Transverse colon (tissue), 4 donors: ENCODE results near the gene TRIM13. TPM values are rescaled to one million over a fixed set of nuclear protein-coding genes. Genes with fewer than 3 reads are reported as not detected.

Experiments
- DNase-seq: peaks from one replicate; pipeline ENCODE4 v3.0.0-alpha.2; 2019
- H3K27ac ChIP-seq, 4 donors: fragments of 200-600 bp; sonication (generic); 2 replicates each; pipeline ENCODE4 v1.5.1; 2016 to 2018; ENCODE audit warnings: inconsistent platforms in 4 of 4
- H3K27me3 ChIP-seq: fragments of 200-600 bp; sonication (generic); 2 replicates; pipeline ENCODE4 v1.5.1; 2017; ENCODE audit warnings: inconsistent platforms
- H3K36me3 ChIP-seq, 4 donors: fragments of 200-600 bp; sonication (generic); 2 replicates each; pipeline ENCODE4 v1.5.1; 2017 to 2019; ENCODE audit warnings: inconsistent platforms in 4 of 4
- H3K4me1 ChIP-seq, 4 donors: fragments of 200-600 bp; sonication (generic); 2 replicates each; pipeline ENCODE4 v1.5.1; 2017 to 2020; ENCODE audit warnings: inconsistent platforms in 4 of 4
- H3K4me3 ChIP-seq, 4 donors: fragments of 200-600 bp; sonication (generic); 1 replicate in 1 of 4; 2 replicates in 3 of 4; pipeline versions ENCODE4 v1.5.1 to v1.6.1; 2017 to 2019; ENCODE audit warnings: inconsistent platforms in 4 of 4
- H3K9me3 ChIP-seq, 2 donors: fragments of 200-600 bp; sonication (generic); 2 replicates each; pipeline ENCODE4 v1.5.1; 2017 to 2019; ENCODE audit warnings: inconsistent platforms in 2 of 2
- EP300 ChIP-seq: sonication (generic); formaldehyde crosslinking; IDR thresholded peaks from one replicate; pipeline ENCODE4 v1.6.1; 2017; ENCODE audit warnings: antibody characterized with exemption, low read depth
- POLR2A ChIP-seq: fragments of 450-650 bp; IDR thresholded peaks from one replicate; pipeline ENCODE4 v1.6.1; 2016; ENCODE audit warnings: antibody characterized with exemption, mild to moderate bottlenecking, moderate library complexity
- POLR2AphosphoS5 ChIP-seq, 3 donors: sonication (generic); formaldehyde crosslinking; IDR thresholded peaks; one replicate each; pipeline ENCODE4 v1.6.1; 2016; ENCODE audit warnings: antibody characterized with exemption in 3 of 3
- WGBS, 2 donors: methylation state at CpG; one replicate each; pipeline ENCODE4 v1.1.5; 2018; ENCODE audit warnings: low coverage in 1 of 2; 5-methylcytosine and 5-hydroxymethylcytosine counted together
- in situ Hi-C, 4 donors: fragments of 200-750 bp; cut with MboI; loops; one replicate each; pipeline versions ENCODE4 v1.15.0 to v1.15.1; 2017; ENCODE audit warnings: low sequenced_read_pairs in 3 of 4, low pct_ligation_motif_present in 1 of 4, low pct_unique_long_range_greater_than_20kb in 1 of 4
- intact Hi-C: fragments of 100-400 bp; cut with DNase I; formaldehyde crosslinking; loops from one replicate; pipeline ENCODE4 v1.15.1; 2023; ENCODE audit warnings: low total_unique reads
- total RNA-seq, 4 donors: library from RNA; depleted of rRNA; stranded (reverse); fragments of >200 nt; gene quantifications; one replicate each; pipeline ENCODE4 v1.1.0, GENCODE V29; 2016
- TF ChIP-seq, protein P1 (sequence below), 5 experiments: fragments of 200-600 bp in 3 of 5; fragments of 450-650 bp in 2 of 5; sonication (generic) in 3 of 5; IDR thresholded peaks; 1 replicate in 2 of 5; 2 replicates in 3 of 5; pipeline ENCODE4 v1.5.1; 2016 to 2017; ENCODE audit warnings: antibody characterized with exemption in 5 of 5, inconsistent platforms in 3 of 5, mild to moderate bottlenecking in 2 of 5, moderate library complexity in 1 of 5

Gene TRIM13
- total RNA-seq, 4 donors from 2014 or later: 5.6 to 30.6 (median 15.0) TPM

DNA sequence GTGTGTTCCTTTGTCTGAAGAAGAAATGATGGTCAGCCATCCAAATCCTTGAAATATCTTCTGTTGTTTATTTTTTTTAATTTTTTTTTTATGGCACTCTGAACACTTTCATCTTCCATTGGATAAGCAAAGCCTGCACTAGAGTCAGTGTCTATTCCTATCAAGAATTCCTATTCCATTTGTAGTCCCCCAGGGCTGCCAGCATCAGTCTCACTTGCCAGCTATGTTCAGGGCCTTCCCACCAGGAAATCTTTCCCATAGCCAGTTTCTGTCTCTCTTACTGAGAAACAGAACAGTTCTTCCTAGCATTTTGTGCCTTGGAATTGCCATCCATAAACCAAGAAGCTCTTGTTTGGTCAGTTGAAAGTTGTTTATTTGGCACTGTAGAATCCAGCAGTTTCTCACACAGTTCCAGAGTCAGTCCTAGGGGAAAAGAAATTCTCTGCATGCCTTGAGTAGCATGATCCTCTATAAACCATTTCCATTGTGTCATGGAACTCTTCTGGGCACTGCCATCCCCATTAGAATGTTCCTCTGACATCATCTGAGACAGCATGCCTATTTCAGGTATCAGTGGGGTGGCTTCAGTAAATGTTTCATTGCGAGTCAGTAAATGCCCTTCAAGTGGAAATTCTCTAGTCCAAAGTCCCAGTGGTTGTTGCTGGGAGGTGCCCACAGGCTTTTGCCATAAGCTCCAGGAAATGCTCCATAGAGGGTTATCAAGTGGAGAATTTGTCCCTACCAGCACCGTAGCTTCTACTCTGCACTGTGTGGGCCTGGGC is 42.0 kb upstream of the TRIM13 start:
- in situ Hi-C loops: loop anchor here in 1 of 4 donors (25.0 kb wide), 2 partner anchors 857 to 1107 kb away; no protein-coding TSS in a partner anchor
- Histone ChIP-seq H3K9me3 (no peaks in the 10 kb centered on the region), H3K36me3 (no peaks in the 10 kb centered on the region), H3K4me3 (no peak overlapping the region), H3K4me1 (peaks cover 5 to 27% (median 13%) of the 10 kb centered on the region in 4 donors), H3K27ac (peak overlapping the region; percentile 63 to 79 (median 69)), H3K27me3 (no peaks in the 10 kb centered on the region)
- intact Hi-C loops: no loop called here
- WGBS, 2 donors: 43% methylated on average over 2 of the region's 2 CpGs; no CpG with 5 or more reads in 1 of the 2 donors
- peak; percentile 47 for DNase-seq
- TF ChIP-seq POLR2A: no peak
- peak in 2 of 3 donors; percentile 9 to 52 for TF ChIP-seq POLR2AphosphoS5 (IDR thresholded peaks at IDR 0.05)
- TF ChIP-seq, protein P1, sequence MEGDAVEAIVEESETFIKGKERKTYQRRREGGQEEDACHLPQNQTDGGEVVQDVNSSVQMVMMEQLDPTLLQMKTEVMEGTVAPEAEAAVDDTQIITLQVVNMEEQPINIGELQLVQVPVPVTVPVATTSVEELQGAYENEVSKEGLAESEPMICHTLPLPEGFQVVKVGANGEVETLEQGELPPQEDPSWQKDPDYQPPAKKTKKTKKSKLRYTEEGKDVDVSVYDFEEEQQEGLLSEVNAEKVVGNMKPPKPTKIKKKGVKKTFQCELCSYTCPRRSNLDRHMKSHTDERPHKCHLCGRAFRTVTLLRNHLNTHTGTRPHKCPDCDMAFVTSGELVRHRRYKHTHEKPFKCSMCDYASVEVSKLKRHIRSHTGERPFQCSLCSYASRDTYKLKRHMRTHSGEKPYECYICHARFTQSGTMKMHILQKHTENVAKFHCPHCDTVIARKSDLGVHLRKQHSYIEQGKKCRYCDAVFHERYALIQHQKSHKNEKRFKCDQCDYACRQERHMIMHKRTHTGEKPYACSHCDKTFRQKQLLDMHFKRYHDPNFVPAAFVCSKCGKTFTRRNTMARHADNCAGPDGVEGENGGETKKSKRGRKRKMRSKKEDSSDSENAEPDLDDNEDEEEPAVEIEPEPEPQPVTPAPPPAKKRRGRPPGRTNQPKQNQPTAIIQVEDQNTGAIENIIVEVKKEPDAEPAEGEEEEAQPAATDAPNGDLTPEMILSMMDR (IDR thresholded peaks at IDR 0.05): peak in 2 of 5 experiments; percentile 32 to 50
- TF ChIP-seq EP300: no peak

DNA sequence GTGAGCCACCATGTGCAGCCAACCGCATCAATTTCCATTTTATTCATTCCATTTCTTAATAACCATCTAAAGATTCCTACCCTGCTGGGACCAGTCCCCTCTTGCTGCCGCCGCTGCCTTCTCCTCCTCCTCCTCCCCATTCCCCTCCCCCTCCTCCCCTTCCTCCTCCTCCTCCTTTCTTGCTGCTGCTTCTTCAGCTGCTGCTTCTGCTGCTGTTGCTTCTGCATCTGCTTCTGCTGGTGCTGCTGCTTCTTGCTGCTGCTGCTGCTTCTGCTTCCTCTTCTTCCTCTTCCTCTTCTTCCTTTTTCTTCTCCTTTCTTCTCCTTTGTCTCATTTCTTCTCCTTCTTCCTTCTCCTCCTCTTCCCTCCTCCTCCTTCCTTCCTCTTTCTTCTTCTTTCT is 40.7 kb upstream of the TRIM13 start:
- no peaks in the 10 kb centered on the region for H3K27me3 ChIP-seq
- intact Hi-C loops: no loop called here
- TF ChIP-seq EP300 (no peak), POLR2AphosphoS5 (IDR thresholded peaks at IDR 0.05) (no peak), POLR2A (no peak)
- TF ChIP-seq, protein P1 (IDR thresholded peaks at IDR 0.05): no peak
- H3K27ac ChIP-seq: no peak overlapping the region
- no peak overlapping the region for H3K4me3 ChIP-seq
- DNase-seq: no peak
- peaks cover 5 to 27% (median 13%) of the 10 kb centered on the region in 4 donors for H3K4me1 ChIP-seq
- H3K36me3 ChIP-seq: no peaks in the 10 kb centered on the region
- WGBS, 2 donors: 78 to 83% methylated on average over 3 of the region's 3 CpGs
- no peaks in the 10 kb centered on the region for H3K9me3 ChIP-seq
- in situ Hi-C loops: loop anchor here in 1 of 4 donors (25.0 kb wide), 2 partner anchors 856 to 1106 kb away; no protein-coding TSS in a partner anchor

DNA sequence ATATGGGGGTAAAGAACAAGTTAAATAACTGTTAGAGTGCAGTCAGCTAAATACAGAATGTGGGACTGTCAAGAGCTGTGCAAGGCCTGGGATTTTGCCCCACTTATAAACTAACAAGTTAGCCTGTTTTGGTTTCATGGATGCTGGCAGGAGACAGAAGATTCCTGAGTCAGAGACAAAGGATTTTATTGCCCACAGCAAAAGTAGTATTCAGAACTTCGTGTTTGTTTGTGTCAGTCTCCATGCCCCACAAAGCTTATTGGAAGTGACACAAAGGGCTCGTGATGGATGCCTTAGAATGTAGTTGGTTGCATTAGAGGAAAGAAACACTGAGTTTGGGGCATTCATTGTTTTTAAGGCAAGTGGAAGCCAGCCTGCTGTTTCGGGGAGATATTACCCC is 38.5 kb upstream of the TRIM13 start:
- in situ Hi-C loops: loop anchor here in 1 of 4 donors (25.0 kb wide), 2 partner anchors 854 to 1104 kb away; no protein-coding TSS in a partner anchor

DNA sequence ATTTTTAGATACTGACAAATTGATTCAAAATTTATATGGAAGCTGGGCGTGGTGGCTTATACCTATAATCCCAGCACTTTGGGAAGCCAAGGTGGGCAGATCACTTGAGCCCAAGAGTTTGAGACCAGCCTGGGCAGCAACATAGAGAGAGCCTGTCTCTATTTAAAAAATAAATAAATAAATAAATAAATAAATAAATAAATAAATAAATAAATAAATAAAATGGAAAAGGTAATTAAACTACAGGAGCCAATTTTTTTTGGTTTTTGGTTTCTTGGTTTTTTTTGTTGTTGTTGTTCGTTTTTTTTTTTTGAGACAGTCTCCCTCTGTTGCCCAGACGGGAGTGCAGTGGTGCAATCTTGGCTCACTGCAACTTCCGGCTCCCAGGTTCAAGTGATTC is 29.4 kb upstream of the TRIM13 start:
- Histone ChIP-seq H3K27me3 (no peaks in the 10 kb centered on the region), H3K27ac (no peak overlapping the region), H3K36me3 (no peaks in the 10 kb centered on the region), H3K4me1 (peaks cover 0 to 1% (median 0%) of the 10 kb centered on the region in 4 donors), H3K9me3 (peaks cover 0 to 10% of the 10 kb centered on the region in 2 donors), H3K4me3 (no peak overlapping the region)
- in situ Hi-C loops (loop anchor here in 1 of 4 donors (25.0 kb wide), 2 partner anchors 845 to 1095 kb away; no protein-coding TSS in a partner anchor), intact Hi-C loops (no loop called here)
- no peak for DNase-seq
- TF ChIP-seq POLR2AphosphoS5 (IDR thresholded peaks at IDR 0.05): no peak
- no peak for TF ChIP-seq POLR2A
- no peak for TF ChIP-seq EP300
- TF ChIP-seq, protein P1 (IDR thresholded peaks at IDR 0.05): no peak
- WGBS, 2 donors: 96% methylated on average over 4 of the region's 4 CpGs

More for the DNA sequence above, 38.5 kb upstream of the TRIM13 start:
- intact Hi-C loops: no loop called here
- Histone ChIP-seq H3K27me3 (no peaks in the 10 kb centered on the region), H3K4me3 (no peak overlapping the region), H3K9me3 (peaks cover 0 to 3% of the 10 kb centered on the region in 2 donors), H3K4me1 (peaks cover 5 to 24% (median 13%) of the 10 kb centered on the region in 4 donors), H3K27ac (no peak overlapping the region), H3K36me3 (no peaks in the 10 kb centered on the region)
- WGBS, 2 donors: 66 to 78% methylated on average over 3 of the region's 3 CpGs
- TF ChIP-seq POLR2AphosphoS5 (IDR thresholded peaks at IDR 0.05) (no peak), POLR2A (no peak), EP300 (no peak)
- TF ChIP-seq, protein P1 (IDR thresholded peaks at IDR 0.05): no peak
- no peak for DNase-seq
